OCI-LY3 (cell line): Measurements from ENCODE around the gene CCR3.

Source experiments
- EZH2phosphoT487 ChIP-seq: fragments of 200-600 bp; shearing (Covaris generic); IDR thresholded peaks from 2 replicates; pipeline ENCODE4 v1.6.1; 2018; ENCODE audit warnings: antibody characterized with exemption, mixed run types, low read depth
- TF ChIP-seq, protein P1 (sequence below): fragments of 200-600, 300-600 bp; sonication (generic); IDR thresholded peaks from 2 replicates; pipeline ENCODE4 v1.5.1; 2014; ENCODE audit warnings: antibody characterized with exemption, low read length, low read depth

DNA sequence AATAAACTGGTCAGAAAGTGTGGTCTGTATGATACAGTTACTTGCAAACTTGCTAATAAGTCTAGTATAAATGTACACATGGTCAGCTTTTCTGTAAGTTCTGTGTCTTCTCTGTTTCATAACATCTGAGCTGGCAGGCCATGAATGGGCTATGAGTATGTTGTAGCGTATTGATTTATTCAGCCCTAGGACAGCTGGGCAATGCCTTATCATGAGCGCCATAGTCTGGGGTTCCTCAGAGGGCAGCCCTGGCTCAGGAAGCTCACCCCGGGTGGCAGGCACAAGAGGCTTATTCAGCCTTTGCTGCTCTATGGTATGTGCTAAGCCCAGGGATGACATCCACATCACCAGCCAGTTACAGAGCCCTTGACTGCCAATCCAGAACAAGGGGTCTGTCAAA, 61.0 kb downstream of the CCR3 start:
- TF ChIP-seq, protein P1, sequence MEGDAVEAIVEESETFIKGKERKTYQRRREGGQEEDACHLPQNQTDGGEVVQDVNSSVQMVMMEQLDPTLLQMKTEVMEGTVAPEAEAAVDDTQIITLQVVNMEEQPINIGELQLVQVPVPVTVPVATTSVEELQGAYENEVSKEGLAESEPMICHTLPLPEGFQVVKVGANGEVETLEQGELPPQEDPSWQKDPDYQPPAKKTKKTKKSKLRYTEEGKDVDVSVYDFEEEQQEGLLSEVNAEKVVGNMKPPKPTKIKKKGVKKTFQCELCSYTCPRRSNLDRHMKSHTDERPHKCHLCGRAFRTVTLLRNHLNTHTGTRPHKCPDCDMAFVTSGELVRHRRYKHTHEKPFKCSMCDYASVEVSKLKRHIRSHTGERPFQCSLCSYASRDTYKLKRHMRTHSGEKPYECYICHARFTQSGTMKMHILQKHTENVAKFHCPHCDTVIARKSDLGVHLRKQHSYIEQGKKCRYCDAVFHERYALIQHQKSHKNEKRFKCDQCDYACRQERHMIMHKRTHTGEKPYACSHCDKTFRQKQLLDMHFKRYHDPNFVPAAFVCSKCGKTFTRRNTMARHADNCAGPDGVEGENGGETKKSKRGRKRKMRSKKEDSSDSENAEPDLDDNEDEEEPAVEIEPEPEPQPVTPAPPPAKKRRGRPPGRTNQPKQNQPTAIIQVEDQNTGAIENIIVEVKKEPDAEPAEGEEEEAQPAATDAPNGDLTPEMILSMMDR, result no peak
- no peak for TF ChIP-seq EZH2phosphoT487
